Upper lobe of left lung (tissue), 4 donors: ENCODE measurements around the gene PHF21A.

Experiments used
- EP300 ChIP-seq, 4 donors: sonication (generic); formaldehyde crosslinking; IDR thresholded peaks; one replicate each; pipeline ENCODE4 v1.5.1; 2017; ENCODE audit warnings: antibody characterized with exemption in 4 of 4, control low read depth in 2 of 4
- POLR2A ChIP-seq, 4 donors: fragments of 450-650 bp; IDR thresholded peaks; one replicate each; pipeline ENCODE4 v1.5.1; 2016 to 2017; ENCODE audit warnings: antibody characterized with exemption in 4 of 4, mild to moderate bottlenecking in 2 of 4
- POLR2AphosphoS5 ChIP-seq, 2 donors: sonication (generic); formaldehyde crosslinking; IDR thresholded peaks; one replicate each; pipeline ENCODE4 v1.5.1; 2017; ENCODE audit warnings: antibody characterized with exemption in 2 of 2
- TF ChIP-seq, protein P1 (sequence below), 6 experiments: fragments of 450-650 bp in 4 of 6; fragments of 200-600 bp in 2 of 6; sonication (generic) in 2 of 6; IDR thresholded peaks; one replicate each; pipeline ENCODE4 v1.5.1; 2016 to 2019; ENCODE audit warnings: antibody characterized with exemption in 6 of 6

DNA sequence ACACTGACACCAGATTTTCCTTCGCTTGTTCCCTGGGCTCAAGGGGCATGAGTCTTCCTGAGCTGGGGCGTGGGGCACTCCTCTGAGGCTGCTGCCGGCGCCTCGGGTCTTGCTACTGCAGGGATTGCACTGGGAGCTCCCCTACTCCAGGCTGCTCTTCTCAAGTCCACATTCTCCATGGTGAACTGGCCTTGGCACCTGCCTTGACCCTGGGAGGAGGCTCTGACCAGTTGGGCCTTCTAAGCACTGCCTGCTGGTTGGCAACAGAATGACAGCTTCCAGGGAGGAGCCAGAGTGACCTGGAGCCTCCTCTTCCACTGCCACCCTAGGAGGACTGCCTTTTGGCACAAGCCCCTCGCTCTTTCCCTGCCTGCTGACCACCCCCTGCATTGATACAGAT lies 223.7 kb downstream of the PHF21A start:
- TF ChIP-seq, protein P1, sequence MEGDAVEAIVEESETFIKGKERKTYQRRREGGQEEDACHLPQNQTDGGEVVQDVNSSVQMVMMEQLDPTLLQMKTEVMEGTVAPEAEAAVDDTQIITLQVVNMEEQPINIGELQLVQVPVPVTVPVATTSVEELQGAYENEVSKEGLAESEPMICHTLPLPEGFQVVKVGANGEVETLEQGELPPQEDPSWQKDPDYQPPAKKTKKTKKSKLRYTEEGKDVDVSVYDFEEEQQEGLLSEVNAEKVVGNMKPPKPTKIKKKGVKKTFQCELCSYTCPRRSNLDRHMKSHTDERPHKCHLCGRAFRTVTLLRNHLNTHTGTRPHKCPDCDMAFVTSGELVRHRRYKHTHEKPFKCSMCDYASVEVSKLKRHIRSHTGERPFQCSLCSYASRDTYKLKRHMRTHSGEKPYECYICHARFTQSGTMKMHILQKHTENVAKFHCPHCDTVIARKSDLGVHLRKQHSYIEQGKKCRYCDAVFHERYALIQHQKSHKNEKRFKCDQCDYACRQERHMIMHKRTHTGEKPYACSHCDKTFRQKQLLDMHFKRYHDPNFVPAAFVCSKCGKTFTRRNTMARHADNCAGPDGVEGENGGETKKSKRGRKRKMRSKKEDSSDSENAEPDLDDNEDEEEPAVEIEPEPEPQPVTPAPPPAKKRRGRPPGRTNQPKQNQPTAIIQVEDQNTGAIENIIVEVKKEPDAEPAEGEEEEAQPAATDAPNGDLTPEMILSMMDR (IDR thresholded peaks at IDR 0.05): no peak
- TF ChIP-seq EP300 (IDR thresholded peaks at IDR 0.05) (no peak), POLR2A (IDR thresholded peaks at IDR 0.05) (no peak), POLR2AphosphoS5 (IDR thresholded peaks at IDR 0.05) (no peak)
